Trophoblast cell (in vitro differentiated cells and primary cell): ENCODE results near the gene CFAP92.

Source experiments
- DNase-seq, 2 donors: peaks; one replicate each; pipeline ENCODE4 v3.0.0-alpha.2; 2016
- H2AFZ ChIP-seq: 2 replicates; pipeline ENCODE4 v1.6.1; 2013; ENCODE audit warnings: low read length, moderate library complexity, mild to moderate bottlenecking; ENCODE audit not compliant: insufficient read depth, poor library complexity
- H2AK5ac ChIP-seq: 2 replicates; pipeline ENCODE4 v1.6.1; 2013; ENCODE audit warnings: mild to moderate bottlenecking, low read length
- H2BK120ac ChIP-seq: 2 replicates; pipeline ENCODE4 v1.6.1; 2013; ENCODE audit warnings: low read length, mild to moderate bottlenecking, moderate library complexity; ENCODE audit not compliant: insufficient read depth, poor library complexity
- H2BK12ac ChIP-seq: 2 replicates; pipeline ENCODE4 v1.6.1; 2013; ENCODE audit warnings: mild to moderate bottlenecking, low read length, moderate library complexity
- H2BK5ac ChIP-seq: 2 replicates; pipeline ENCODE4 v1.6.1; 2013; ENCODE audit warnings: low read length, low read depth, moderate library complexity, mild to moderate bottlenecking; ENCODE audit not compliant: poor library complexity
- H3K14ac ChIP-seq: 2 replicates; pipeline ENCODE4 v1.6.1; 2013; ENCODE audit warnings: mild to moderate bottlenecking, low read length
- H3K18ac ChIP-seq: 2 replicates; pipeline ENCODE4 v1.6.1; 2013; ENCODE audit warnings: mild to moderate bottlenecking, low read length
- H3K23ac ChIP-seq: 2 replicates; pipeline ENCODE4 v1.6.1; 2013; ENCODE audit warnings: low read length
- H3K27ac ChIP-seq: 2 replicates; pipeline ENCODE4 v1.5.1; 2013; ENCODE audit warnings: low read depth, mild to moderate bottlenecking, inconsistent platforms, low read length, moderate library complexity
- H3K27me3 ChIP-seq: 2 replicates; pipeline ENCODE4 v1.6.1; 2013; ENCODE audit warnings: inconsistent platforms, mild to moderate bottlenecking, low read length, moderate library complexity; ENCODE audit not compliant: insufficient read depth
- H3K36me3 ChIP-seq, 2 experiments: 1 replicate in 1 of 2; 2 replicates in 1 of 2; pipeline ENCODE4 v1.6.1; 2013; ENCODE audit warnings: low read length in 2 of 2, mild to moderate bottlenecking in 2 of 2, moderate library complexity in 1 of 2; ENCODE audit not compliant: insufficient read depth in 2 of 2, control insufficient read depth in 1 of 2
- H3K4ac ChIP-seq: 2 replicates; pipeline ENCODE4 v1.6.1; 2013; ENCODE audit warnings: low read depth, mild to moderate bottlenecking, low read length, moderate library complexity
- H3K4me1 ChIP-seq, 2 experiments: 1 replicate in 1 of 2; 2 replicates in 1 of 2; pipeline ENCODE4 v1.6.1; 2013; ENCODE audit warnings: low read length in 2 of 2, mild to moderate bottlenecking in 2 of 2, moderate library complexity in 1 of 2; ENCODE audit not compliant: insufficient read depth in 2 of 2, control insufficient read depth in 1 of 2
- H3K4me2 ChIP-seq: 2 replicates; pipeline ENCODE4 v1.6.1; 2013; ENCODE audit warnings: inconsistent platforms, mild to moderate bottlenecking, low read length, moderate library complexity
- H3K4me3 ChIP-seq: 2 replicates; pipeline ENCODE4 v1.5.1; 2013; ENCODE audit warnings: mild to moderate bottlenecking, low read depth, low read length, inconsistent platforms
- H3K79me1 ChIP-seq: one replicate; pipeline ENCODE4 v1.6.1; 2013; ENCODE audit warnings: low read length
- H3K79me2 ChIP-seq: 2 replicates; pipeline ENCODE4 v1.6.1; 2013; ENCODE audit warnings: low read length, mild to moderate bottlenecking; ENCODE audit not compliant: control insufficient read depth, insufficient read depth, poor library complexity
- H3K9ac ChIP-seq: 2 replicates; pipeline ENCODE4 v1.6.1; 2013; ENCODE audit warnings: mild to moderate bottlenecking, low read length
- H3K9me3 ChIP-seq: 2 replicates; pipeline ENCODE4 v1.6.1; 2013; ENCODE audit warnings: low read depth, mild to moderate bottlenecking, control low read depth, inconsistent platforms, low read length; ENCODE audit not compliant: insufficient read depth
- H4K12ac ChIP-seq: 2 replicates; pipeline ENCODE4 v1.6.1; 2013; ENCODE audit warnings: low read depth, mild to moderate bottlenecking, low read length, moderate library complexity
- H4K8ac ChIP-seq: 2 replicates; pipeline ENCODE4 v1.6.1; 2013; ENCODE audit warnings: low read depth, mild to moderate bottlenecking, low read length, moderate library complexity
- H4K91ac ChIP-seq: one replicate; pipeline ENCODE4 v1.6.1; 2013; ENCODE audit warnings: low read depth, mild to moderate bottlenecking, low read length, moderate library complexity
- WGBS: extraction: QIAGEN DNeasy Blood & Tissue Kit; methylation state at CpG from one replicate; pipeline ENCODE4 v1.1.7; 2013; ENCODE audit warnings: missing lambda C conversion rate; ENCODE audit not compliant: insufficient read length, insufficient coverage; ENCODE audit errors: extremely low coverage; 5-methylcytosine and 5-hydroxymethylcytosine counted together

The CFAP92 gene

DNA sequence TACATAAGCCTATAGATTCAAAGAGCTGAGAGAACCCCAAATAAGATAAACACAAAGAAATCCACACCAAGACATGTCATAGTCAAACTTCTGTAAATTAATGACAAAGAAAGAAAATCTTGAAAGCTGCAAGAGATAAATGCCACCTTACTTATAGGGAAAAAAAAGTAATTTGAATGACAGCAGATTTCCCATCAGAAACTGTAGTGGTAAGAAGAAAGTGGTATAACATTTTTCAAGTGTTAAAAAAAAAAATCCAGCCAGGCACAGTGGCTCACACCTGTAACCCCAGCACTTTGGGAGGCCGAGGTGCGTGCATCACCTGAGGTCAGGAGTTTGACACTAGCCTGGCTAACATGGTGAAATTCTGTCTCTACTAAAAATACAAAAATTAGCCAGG lies 37.4 kb downstream of the CFAP92 start:
- Histone ChIP-seq H3K27ac (no peak overlapping the region), H4K12ac (no peak overlapping the region), H4K91ac (no peak overlapping the region), H3K36me3 (no peaks in the 10 kb centered on the region), H3K27me3 (no peaks in the 10 kb centered on the region), H4K8ac (no peak overlapping the region), H2BK12ac (no peak overlapping the region), H2AK5ac (no peak overlapping the region), H2BK5ac (no peak overlapping the region), H3K79me2 (no peaks in the 10 kb centered on the region), H3K4me3 (no peak overlapping the region), H3K9me3 (no peaks in the 10 kb centered on the region), H3K79me1 (no peaks in the 10 kb centered on the region), H3K4me2 (no peak overlapping the region), H3K23ac (no peak overlapping the region), H2AFZ (no peak overlapping the region), H2BK120ac (no peak overlapping the region), H3K18ac (no peak overlapping the region), H3K14ac (no peak overlapping the region), H3K9ac (no peak overlapping the region), H3K4ac (no peak overlapping the region), H3K4me1 (no peaks in the 10 kb centered on the region)
- DNase-seq = no peak
- no CpG with 5 or more reads among the region's 2 CpGs for WGBS

- Histone ChIP-seq H4K12ac (no peak overlapping the region), H4K8ac (no peak overlapping the region), H3K18ac (no peak overlapping the region), H2BK5ac (no peak overlapping the region), H3K9me3 (no peaks in the 10 kb centered on the region), H3K79me2 (no peaks in the 10 kb centered on the region), H2AK5ac (no peak overlapping the region), H3K4me3 (no peak overlapping the region), H3K27ac (no peak overlapping the region), H2BK120ac (no peak overlapping the region), H2BK12ac (no peak overlapping the region), H3K36me3 (no peaks in the 10 kb centered on the region), H3K27me3 (no peaks in the 10 kb centered on the region), H3K79me1 (no peaks in the 10 kb centered on the region), H4K91ac (no peak overlapping the region), H3K4me1 (no peaks in the 10 kb centered on the region), H3K4me2 (no peak overlapping the region), H3K4ac (no peak overlapping the region), H3K23ac (no peak overlapping the region), H3K9ac (no peak overlapping the region), H3K14ac (no peak overlapping the region), H2AFZ (no peak overlapping the region)
- DNase-seq = no peak
- no CpG with 5 or more reads among the region's 15 CpGs for WGBS
Observed at GRCh38 chr3:128950223-128950938, 43.5 kb downstream of the CFAP92 start.

- no CpG with 5 or more reads among the region's 3 CpGs for WGBS
- H2BK5ac ChIP-seq = no peak overlapping the region
- no peak overlapping the region for H2AFZ ChIP-seq
- H4K8ac ChIP-seq = no peak overlapping the region
- no peak overlapping the region for H2AK5ac ChIP-seq
- no peak overlapping the region for H2BK12ac ChIP-seq
- H4K12ac ChIP-seq = no peak overlapping the region
- H3K79me1 ChIP-seq = no peaks in the 10 kb centered on the region
- H3K4me3 ChIP-seq = no peak overlapping the region
- no peak for DNase-seq
- no peaks in the 10 kb centered on the region for H3K27me3 ChIP-seq
- H3K9ac ChIP-seq = no peak overlapping the region
- no peak overlapping the region for H3K18ac ChIP-seq
- no peak overlapping the region for H3K4ac ChIP-seq
- H3K9me3 ChIP-seq = no peaks in the 10 kb centered on the region
- H3K14ac ChIP-seq = no peak overlapping the region
- no peaks in the 10 kb centered on the region for H3K36me3 ChIP-seq
- H3K79me2 ChIP-seq = no peaks in the 10 kb centered on the region
- no peak overlapping the region for H3K23ac ChIP-seq
- no peak overlapping the region for H3K4me2 ChIP-seq
- no peak overlapping the region for H4K91ac ChIP-seq
- no peak overlapping the region for H3K27ac ChIP-seq
- no peaks in the 10 kb centered on the region for H3K4me1 ChIP-seq
- H2BK120ac ChIP-seq = no peak overlapping the region
Observed at GRCh38 chr3:128949158-128949557, 44.7 kb downstream of the CFAP92 start.

DNA sequence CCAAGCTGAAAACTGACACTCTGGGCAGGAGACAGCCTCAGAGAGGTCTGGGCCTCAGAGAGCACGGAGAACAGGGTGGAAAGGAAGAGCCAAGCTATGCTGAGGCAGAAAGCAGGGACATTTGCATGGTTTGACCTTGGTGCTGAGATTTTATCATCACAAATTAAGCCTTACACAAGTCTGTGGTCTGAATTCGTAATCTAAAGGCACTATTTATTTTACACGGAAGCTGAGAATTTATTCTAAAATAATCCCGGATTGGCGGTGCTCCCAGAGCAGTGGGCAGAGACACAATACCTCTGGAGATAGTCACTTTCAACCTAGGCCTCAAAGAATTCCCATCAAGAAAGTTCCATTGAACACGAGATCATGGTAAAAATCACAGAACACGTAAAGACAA lies 47.5 kb downstream of the CFAP92 start:
- Histone ChIP-seq H3K27me3 (no peaks in the 10 kb centered on the region), H3K9ac (no peak overlapping the region), H2BK12ac (no peak overlapping the region), H3K79me1 (no peaks in the 10 kb centered on the region), H3K23ac (no peak overlapping the region), H4K91ac (no peak overlapping the region), H3K14ac (no peak overlapping the region), H3K4me2 (no peak overlapping the region), H2AFZ (no peak overlapping the region), H3K79me2 (no peaks in the 10 kb centered on the region), H2BK5ac (no peak overlapping the region), H4K8ac (no peak overlapping the region), H2AK5ac (no peak overlapping the region), H3K18ac (no peak overlapping the region), H3K4me3 (no peak overlapping the region), H3K4me1 (no peaks in the 10 kb centered on the region), H4K12ac (no peak overlapping the region), H3K36me3 (no peaks in the 10 kb centered on the region), H3K9me3 (no peaks in the 10 kb centered on the region), H3K4ac (no peak overlapping the region), H3K27ac (no peak overlapping the region), H2BK120ac (no peak overlapping the region)
- WGBS = no CpG with 5 or more reads among the region's 7 CpGs
- no peak for DNase-seq
